Middle frontal gyrus (tissue), 1 donor: ENCODE data around the gene GABRA5.

Source experiments
- DNase-seq: peaks from one replicate; pipeline ENCODE4 v3.0.0-alpha.2; 2015; ENCODE audit warnings: low spot score; ENCODE audit errors: extremely low spot score

GABRA5 gene

DNA sequence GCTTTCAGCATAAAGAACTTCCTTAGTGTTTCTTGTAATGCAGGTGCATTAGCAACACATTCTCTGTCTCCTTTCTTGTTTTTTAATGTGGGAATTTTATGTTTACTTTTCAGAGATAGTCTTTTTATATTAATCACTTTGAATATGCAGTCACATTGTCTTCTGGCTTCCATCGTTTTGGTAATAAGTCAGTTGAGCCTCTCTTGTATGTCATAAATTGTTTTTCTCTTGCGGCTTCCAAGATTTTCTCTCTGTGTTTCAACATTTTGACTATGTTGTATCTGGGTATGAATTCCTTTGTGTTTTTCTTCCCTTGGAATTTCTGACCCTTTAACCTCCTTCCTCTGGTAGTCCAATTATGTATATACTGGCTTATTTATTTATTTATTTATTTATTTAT is 129.4 kb downstream of the GABRA5 start:
- no peak for DNase-seq
